Pons (tissue), 1 donor: ENCODE measurements around the gene BHLHE23.
"Not testable (repeated sequence)": the region's sequence is repeated elsewhere in the genome, so short reads cannot be mapped to it uniquely, and the experiment has no call there.

Experiments
- DNase-seq: peaks from one replicate; pipeline ENCODE4 v3.0.0-alpha.2; 2016; ENCODE audit warnings: low spot score

Gene BHLHE23

DNA sequence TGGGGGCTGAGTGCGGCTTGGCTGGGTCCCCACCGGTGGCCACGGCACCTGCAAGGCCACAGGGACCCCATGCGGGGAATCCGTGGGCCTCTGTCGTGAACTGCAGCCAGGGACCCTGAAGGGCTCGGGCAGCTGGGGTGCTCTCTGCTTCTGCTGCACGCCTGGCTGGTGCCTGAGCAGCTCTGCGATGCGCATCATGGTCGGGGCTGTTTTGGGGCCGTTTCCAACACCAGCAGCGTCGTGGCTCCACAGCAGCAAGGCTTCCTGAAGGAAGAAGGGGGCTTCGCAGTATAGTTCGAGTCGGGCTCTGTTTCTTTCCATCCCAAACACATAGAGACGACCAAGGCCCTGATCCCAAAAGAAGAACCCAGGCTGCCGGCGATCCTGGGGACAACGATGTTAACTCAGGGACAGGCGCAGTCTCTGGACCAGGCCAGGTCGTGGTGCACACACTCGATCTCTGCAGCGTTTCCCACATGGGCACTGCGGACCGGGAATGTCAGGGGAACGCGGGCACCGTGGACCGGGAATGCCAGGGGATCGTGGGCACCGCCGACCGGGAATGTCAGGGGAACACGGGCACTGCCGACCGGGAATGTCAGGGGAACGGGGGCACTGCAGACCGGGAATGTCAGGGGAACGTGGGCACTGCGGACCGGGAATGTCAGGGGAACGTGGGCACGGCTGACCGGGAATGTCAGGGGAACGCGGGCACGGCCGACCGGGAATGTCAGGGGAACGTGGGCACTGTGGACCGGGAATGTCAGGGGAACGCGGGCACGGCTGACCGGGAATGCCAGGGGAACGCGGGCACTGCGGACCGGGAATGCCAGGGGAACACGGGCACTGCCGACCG lies 36.8 kb upstream of the BHLHE23 start:
- DNase-seq: no peak

DNA sequence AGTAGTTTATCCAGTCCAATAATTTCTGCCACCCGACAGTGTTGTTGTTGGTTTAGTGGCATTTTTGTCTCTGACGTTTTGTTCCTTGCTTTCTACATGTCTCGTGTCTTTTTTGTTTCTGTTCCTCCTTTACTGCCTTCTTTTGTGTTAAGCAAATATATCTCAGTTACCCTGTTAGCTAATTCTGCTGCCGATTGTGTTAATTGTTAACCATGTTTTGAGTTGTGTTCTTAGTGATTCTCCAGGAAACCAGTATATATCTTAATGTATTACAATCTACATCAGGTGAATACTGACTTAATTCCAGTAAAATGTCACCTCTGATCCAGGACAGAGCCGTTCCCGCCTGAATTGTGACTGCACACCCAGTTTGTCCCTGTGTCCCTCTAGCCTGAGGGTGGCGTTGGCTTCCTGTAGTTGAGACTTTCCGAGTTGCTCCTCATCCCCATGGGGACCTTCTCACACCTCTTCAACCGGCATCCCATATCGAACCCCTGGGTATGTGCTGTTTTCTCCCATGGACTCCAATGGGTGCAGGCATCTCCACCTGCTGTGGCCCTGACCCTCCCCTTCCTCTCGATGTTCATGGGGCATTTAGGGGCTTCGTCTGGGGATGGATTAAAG lies 35.8 kb upstream of the BHLHE23 start:
- no peak for DNase-seq

DNA sequence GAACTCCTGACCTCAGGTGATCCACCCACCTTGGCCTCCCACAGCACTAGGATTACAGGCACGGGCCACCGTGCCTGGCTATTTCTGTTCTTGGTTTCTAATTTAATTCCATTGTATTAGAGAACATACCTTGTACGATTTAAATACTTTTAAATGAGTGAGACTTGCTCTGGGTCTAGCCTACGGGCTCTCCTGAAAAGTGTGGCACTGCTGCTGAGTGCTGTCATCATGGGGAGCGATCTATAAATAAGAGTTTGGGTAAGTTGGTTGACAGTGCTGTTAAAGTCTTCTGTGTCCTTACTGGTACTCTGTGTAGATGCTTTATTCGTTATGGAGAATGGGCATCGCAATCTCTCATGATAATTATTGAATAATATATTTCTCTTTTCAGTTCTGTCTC lies 35.0 kb upstream of the BHLHE23 start:
- DNase-seq: no peak

DNA sequence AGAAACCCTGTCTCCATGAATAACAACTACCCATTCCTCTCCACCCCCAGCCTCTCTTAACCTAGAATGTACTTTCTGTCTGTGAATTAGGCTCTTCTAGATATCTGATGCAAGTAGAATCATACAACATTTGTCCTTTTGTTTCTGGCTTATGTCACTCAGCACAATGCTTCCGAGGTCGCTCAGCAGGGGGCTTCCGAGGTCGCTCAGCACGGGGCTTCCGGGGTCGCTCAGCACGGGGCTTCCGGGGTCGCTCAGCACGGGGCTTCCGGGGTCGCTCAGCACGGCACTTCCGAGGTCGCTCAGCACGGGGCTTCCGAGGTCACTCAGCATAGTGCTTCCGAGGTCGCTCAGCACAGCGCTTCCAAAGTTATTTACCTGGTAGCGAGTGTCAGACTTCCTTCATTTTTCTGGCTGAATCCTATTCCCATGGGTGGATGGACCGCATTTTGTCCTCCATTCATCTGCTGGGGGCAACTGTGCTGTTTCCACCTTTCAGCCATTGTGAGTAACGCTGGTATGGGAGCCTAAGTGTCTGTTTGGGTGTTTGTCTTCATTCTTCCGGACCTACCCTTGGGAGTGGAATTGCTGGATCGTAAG lies 31.0 kb upstream of the BHLHE23 start:
- no peak for DNase-seq

DNA sequence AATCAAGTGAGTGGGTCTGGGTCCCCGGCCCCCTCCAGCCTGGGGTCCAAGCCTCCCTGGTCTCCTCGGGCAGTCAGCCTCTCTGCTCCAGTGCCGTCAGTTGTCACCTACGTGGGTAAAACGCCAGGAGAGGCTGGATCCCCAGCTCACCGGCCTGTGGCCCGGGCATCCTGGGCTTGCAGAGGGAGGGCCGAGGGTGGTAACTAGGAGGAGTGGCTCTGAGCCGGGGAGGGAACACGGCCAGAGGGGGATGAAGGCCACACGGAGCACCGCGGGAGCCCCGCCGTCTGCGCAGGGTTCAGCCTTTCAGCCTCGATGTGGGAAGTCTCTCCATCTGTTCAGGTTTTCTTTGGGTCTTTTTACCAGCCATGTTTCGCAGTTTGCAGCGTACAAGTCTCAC lies 29.5 kb upstream of the BHLHE23 start:
- DNase-seq: no peak

DNA sequence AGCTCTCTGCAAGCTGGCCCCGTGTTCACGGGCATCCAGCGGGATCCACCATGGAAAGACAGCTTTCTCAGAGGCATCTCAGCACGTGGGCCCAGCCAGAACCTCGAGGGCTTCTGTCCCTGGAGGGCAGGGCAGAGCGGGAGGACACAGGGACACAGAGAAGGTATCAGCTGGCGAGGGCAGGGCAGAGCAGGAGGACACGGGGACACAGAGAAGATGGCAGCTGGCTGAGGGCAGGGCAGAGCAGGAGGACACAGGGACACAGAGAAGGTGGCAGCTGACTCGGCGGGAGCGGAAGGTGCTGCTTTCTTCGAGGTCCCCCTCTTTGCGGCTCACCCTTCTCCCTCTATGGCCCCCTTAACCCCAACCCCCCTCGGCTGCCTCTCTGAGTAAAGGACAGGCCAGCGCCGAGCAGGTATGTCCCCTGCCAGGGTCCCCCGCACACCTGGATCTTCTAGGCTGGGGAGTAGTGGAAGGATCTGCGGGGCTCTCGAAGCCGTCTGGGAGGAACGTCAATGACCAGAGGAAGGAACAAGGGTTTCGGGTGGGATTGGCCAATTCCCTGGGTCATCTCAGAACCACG lies 28.9 kb upstream of the BHLHE23 start:
- no peak for DNase-seq

DNA sequence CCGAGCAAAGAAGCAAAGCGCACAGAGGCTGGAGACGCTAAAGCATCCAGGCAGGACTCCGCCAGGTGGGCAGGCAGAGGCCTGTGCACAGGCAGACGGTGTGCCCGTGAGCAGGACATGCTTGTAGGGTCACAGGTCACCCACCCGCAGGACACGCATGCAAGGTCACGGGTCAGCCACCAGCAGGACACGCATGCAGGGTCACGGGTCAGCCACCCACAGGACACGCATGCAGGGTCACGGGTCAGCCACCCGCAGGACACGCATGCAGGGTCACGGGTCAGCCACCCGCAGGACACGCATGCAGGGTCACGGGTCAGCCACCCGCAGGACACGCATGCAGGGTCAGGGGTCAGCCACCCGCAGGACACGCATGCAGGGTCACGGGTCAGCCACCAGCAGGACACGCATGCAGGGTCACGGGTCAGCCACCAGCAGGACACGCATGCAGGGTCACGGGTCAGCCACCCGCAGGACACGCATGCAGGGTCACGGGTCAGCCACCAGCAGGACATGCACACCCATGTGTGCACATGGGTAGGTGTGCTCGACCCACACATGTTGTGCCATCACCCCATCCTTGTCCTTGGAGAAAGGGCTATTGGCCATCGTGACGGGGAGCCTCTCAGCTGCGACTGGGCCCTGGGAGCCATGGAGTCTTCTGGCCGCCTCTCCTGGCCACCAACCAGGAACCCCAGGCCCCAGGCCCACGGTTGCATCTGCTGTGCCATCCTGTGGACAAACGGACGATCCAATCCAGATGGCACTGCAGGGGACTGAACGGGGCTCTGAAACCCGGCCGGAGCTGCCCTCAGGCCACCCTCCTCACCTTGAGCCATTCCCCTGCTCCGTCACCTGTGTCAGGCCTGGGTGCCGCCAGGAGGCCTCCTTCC lies 28.2 kb upstream of the BHLHE23 start:
- not testable (repeated sequence) for DNase-seq

DNA sequence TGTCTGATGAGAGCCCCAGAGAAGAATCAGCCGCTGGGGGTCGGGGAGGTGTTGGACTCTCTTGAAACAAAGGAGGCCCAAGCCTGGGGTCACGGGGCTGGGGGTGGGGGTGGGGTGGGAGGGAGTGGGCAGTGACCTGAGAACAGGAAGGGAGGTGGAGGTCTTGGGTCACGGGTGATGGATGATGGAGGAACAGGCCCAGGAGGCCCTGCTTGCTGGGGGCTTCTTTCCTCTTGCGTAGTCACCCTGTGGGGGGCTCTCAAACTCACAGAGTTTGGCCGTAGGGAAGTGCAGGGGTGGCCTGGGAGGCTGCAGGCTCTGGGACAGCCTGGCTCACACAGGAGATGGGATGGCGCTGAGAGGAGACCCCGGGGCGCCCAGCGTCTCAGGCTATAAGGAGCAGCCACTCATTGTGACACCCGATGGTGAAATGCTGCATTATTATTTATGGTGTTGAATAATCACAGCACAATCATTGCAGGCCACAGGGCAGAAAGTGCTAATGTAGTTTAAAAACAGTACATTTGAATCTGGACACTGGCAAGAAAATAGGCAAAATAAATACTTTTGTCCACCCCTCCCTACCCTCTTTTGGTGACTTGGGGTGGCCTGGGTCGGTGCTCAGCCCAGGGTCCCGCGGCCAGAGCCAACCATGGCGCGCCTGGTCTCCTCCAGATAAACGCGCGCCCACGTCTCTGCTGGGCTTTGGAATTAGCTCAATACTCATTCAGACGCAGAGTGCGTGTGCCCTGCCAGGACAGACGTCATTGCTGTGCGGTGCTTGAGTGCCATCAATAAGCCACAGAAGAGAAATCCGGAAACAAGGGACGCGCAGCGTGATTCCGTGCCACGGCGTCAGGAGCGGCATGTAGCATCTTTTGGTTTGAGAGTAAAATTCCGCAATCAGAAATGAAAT lies 27.3 kb upstream of the BHLHE23 start:
- DNase-seq: no peak

DNA sequence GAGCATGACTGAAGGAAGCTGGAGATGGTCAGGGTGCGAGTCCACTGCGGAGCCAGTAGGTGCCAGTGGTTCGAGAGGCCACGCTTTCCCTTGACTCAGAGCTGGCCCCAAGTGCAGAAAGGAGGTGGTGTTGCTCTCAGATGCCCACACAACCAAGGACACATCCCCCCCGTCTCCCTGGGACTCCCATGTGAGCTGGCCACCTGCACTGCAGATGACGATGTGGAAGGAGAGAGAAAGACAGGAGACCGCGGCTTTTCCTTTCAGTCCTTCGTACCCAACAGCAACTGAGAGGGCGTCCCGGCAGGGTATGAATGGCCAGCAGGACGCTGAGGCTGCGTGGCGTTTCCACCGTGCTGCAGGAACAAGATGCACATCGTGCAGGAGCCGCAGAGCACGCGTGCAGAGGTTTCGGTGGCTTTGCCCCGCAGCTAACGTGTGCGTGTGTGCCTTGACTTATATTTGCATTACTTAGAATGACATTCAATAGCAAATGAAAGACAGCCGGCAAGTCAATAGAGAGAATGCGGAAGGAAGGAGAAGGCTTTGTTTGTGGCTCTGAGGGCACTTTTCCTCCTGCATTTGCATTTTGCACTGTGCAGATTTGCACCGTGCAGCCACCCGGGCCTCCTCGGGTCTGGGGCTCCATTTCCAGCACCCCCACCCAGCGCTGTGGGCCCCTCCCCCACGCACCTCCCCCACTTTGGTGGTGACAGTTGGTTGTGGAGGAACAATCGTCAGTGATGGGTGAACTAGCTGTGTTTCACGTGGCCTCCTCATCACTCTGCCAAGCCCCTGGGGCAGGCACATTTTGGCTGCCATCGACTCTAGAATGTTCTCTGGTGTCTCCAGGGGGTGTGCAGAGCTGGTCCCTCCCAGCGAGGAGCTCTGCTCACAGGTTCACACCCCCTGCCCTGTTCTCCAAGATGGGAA lies 26.4 kb upstream of the BHLHE23 start:
- no peak for DNase-seq

DNA sequence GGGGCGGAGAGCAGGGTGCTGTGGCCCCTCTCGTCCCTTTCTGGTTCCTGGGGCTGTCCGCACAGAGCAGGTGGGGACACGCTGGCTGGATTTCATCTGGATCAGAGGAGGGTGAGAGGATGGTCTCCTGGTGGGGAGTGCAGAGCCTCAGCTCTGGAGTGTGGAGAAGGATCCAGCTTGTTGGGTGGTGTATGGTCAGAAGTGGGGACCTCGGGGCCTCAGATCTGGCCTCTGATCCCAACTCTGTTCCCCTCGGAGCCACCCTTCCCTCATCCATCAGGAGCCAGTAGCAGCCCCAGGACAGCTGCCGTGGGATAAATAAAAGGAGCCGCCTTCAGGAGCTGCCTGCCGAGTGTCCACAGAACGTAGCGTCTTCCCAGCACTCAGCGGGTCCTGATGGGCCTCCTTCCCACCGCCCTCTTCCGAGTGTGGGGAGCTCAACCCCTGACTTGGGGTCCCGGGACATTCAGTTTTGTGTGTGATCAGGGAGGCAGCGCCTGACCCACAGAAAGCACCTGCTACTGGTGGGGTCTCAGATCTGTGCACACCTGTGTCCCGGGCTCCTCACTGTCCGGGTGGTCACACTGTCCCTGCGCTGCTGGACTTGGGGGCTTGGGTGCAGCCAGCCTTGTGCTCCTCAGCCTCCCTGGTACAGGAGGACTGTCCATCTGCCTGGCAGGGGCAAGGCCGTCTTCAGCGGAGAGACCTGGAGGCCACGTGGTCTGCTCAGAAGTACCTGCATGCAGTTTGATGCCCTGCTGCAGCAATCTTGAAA lies 25.4 kb upstream of the BHLHE23 start:
- DNase-seq: no peak

DNA sequence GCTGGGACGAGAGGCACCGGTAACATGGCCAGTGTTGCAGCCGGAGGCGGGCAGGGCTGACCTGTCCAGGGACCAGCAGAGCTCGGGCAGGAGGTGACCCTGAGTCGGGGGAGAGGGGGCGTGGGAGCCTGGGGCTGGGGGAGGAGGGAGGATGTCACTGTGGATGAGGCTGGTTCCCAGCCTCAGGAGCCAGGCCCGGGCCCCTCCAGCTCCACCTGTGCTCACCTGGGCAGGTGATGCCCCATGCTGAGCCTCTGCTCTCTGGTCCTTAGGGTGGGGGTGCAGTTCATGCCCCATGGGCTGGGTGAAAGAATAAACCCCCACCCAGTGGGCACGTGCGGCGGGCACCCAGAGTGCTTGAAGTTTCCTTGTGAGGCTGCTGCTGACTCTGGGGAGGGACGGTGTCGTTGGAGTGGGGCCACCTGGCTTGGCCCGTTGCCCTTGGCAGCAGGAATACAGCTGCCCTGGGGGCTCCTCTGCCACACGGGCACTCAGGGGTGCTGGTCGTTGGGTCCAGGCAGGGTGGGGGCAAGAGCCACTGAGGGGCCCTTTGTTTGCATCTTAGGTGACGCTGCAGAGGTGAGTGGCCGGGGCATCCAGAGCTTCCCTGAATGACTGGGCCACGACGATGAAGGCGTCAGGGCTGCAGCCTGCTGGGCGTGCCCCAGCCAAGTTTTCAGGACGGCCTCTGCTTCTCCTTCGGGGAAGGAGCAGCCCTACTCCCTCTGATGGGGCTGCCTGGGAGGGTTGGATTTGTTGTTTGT lies 24.7 kb upstream of the BHLHE23 start:
- DNase-seq: no peak

DNA sequence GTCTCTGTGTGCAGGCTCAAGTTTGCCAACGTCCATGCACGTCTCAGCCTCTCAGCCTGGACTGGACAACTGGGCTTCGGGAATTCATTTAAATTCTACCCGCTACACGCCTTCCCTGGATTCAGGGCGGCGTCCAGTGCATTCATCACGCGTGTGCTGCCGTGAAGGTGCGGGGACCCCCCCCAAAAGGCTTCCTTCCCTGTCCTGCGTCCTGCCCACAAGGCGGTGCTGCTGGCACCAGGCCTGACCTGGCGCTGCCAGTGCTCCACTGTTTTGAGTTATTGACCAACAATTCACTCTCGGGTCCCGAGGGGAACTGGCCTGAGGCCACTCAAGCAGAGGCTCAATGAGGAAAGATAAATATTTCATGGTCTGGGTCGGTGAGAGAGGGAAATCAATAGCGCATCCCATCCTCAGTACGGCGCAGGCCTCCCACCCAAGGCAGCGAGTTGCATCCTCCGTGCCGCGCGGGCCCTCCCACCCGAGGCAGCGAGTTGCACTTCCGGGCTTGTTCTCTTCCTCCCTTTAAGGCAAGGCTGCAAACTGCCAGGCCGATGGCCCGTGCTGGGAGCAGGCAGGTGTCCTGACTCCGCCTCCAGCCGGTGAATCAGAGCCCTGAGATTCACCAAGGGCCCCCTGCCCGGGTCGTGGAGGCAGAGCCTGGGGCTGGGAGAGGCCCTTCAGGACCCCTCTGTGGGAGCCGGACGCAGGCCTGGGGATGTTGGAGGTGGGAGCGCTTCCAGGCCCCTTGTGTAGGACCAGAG lies 22.8 kb upstream of the BHLHE23 start:
- no peak for DNase-seq

DNA sequence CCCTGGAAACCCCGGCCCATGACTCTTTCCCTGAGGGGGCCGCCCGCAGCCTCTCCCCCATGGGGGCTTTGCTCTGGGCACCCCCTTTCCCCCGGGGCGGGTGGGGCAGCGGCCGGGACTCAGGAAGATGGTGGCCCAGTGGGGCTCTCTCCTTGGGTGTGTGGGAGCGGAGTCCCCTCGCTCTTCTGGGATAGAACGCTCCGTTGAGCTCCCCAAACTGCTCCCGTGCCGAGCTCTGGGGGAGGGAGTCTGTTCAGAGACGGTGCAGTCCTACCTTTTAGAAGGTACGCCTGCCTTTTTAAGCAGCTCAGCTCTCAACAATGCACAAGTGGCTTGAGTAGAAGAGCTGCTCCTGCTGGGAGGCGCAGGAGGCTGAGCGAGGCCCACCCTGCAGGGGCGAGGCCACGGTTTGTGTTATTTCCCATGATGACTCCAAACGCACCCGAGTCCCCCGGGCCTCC lies 21.7 kb upstream of the BHLHE23 start:
- DNase-seq: no peak

DNA sequence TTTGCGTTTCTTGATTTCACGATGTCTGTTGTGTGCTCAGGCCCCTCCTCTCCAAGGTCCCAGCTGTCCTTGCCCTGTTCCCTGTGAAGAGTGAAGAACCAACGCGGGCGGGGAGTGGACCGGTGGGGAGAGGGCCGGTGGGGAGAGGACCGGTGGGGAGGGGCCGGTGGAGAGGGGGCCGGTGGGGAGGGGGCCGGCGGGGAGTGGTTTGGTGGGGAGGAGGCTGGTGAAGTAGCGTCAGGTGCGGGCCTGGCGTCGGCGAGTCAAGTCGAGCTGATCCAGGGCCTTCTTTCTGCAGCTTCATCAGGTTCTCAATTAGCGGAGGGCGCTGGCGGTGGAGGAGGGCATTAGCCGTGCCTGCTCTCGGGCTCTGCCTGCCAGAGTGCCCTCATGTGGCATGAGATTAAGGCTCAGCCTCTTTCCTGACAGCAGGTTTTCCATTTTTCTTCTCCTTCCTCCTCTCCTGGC lies 21.2 kb upstream of the BHLHE23 start:
- DNase-seq: no peak

DNA sequence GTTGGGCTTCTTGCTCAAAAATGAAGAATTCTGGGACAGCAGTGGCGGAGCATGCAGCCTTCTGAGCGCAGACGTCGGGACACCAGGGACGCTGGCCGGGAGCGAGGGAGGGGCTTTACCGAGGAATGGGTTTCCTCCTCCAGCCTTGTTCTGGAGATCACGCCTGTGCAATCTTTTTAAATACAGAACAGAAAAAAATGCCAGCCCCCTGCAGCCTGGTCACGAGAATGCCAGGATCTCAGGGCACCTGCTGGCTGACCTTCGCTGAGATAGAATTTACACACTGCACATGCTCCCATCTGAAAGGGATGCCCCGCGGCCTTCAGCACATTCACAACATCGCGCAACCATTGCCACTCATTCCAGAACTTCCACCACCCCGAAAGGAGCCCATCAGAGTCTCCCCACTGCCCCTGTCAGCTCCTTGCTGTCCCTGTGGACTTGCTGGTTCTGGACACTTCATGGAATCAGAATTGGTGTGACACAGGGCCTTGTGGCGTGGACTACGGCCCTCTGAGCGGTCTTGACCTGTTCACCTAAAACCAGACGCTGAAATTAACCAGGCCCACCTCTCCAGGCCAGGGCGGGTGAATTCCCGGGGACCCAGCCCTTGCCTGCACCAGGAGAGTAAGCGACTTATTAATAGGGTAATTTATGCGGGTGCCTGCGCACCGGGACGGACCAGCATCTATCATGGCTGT lies 20.6 kb upstream of the BHLHE23 start:
- DNase-seq: no peak

DNA sequence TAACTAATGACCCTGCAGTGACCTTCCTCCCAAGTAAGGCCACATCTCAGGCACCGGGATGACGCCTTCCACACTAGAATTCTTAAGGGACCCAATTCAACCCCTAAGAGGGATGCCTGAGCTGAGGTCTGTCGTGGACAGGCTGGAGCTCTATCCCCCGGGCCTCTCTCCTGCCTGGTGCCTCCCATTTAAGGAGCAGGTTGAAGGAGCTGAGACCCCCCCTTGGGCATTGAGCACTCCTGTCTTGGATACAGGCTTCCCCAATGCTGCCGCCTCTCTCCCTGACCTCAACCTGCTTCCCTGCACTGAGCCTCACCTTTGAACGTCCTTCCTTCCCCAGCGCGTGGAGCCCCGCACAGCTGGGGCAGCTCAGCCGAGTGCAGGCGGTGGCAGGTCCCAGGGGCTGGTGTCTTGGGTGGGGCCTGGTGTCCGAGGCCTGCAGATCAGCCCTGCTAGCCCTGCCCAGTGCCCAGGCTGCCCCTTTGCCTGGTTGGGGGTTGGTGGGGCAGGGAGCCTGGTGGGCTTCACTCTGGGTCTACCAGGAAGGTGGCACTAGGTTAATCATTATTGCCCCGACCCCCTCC lies 19.9 kb upstream of the BHLHE23 start:
- DNase-seq: no peak
